ENCODE measurements around the gene UBE2D4. TPM values are rescaled to one million over a fixed set of nuclear protein-coding genes. Genes with fewer than 3 reads are reported as not detected.

UBE2D4 gene
- total RNA-seq, 1 donor from 2014 or later, result 7.7 TPM

Other genes starting within 250 kb of the UBE2D4 start
- gene COA1, start 196.9 kb upstream of the UBE2D4 start, total RNA-seq (ENCODE audit: insufficient read depth, low replicate concordance), result 64.8 TPM
- gene BLVRA, start 167.8 kb upstream of the UBE2D4 start, total RNA-seq (ENCODE audit: insufficient read depth, low replicate concordance), result 10.4 TPM
- gene MRPS24, start 56.9 kb upstream of the UBE2D4 start, total RNA-seq (ENCODE audit: insufficient read depth, low replicate concordance), result 46.0 TPM
- gene URGCP, start 19.8 kb upstream of the UBE2D4 start, total RNA-seq (ENCODE audit: insufficient read depth, low replicate concordance), result 25.5 TPM
- not detected for gene SPDYE1, start 71.5 kb downstream of the UBE2D4 start, total RNA-seq (ENCODE audit: insufficient read depth, low replicate concordance)
- gene DBNL, start 118.3 kb downstream of the UBE2D4 start, total RNA-seq (ENCODE audit: insufficient read depth, low replicate concordance), result 67.7 TPM
- not detected for gene PGAM2, start 139.1 kb downstream of the UBE2D4 start, total RNA-seq (ENCODE audit: insufficient read depth, low replicate concordance)
- 29.1 TPM for gene POLM, start 156.1 kb downstream of the UBE2D4 start, total RNA-seq (ENCODE audit: insufficient read depth, low replicate concordance)
- 77.0 TPM for gene AEBP1, start 177.9 kb downstream of the UBE2D4 start, total RNA-seq (ENCODE audit: insufficient read depth, low replicate concordance)
- gene POLD2, start 197.1 kb downstream of the UBE2D4 start, total RNA-seq (ENCODE audit: insufficient read depth, low replicate concordance), result 32.7 TPM
- gene MYL7, start 214.9 kb downstream of the UBE2D4 start, total RNA-seq (ENCODE audit: insufficient read depth, low replicate concordance), result not detected